ENCODE results near the gene ARG2. TPM values are rescaled to one million over a fixed set of nuclear protein-coding genes. Genes with fewer than 3 reads are reported as not detected.

ARG2 gene
- total and polyA plus RNA-seq, 10 of the 15 experiments (the other 5 are each of a cell fraction or from before 2014, with no cell fraction given), result 0.48 to 7.8 (median 1.1) TPM

DNA sequence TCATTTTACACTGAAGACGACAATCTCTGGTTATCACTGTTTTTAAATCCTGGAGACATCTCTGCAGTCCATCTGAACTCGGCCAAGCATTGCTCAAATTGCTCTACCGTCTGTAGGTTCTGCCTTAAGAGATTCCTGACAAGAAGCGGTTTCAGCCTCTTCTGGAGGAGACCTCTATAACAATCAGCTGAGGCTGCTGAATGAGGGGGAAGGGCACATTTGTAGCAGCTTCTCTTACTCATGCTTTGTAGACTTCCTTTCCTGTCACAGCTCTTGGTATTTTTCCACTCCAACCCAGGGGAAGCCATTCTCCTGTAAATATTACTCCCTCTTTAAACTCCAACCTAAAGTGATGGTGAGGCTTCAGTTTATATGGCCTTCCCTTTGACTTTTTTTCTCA, 3.0 kb downstream of the ARG2 start:
- Histone ChIP-seq H2AFZ (ENCODE audit: control insufficient read depth, low read depth, low read length) (no peak overlapping the region), H3K9ac (ENCODE audit: control insufficient read depth, insufficient read depth, low read length) (no peak overlapping the region)

DNA sequence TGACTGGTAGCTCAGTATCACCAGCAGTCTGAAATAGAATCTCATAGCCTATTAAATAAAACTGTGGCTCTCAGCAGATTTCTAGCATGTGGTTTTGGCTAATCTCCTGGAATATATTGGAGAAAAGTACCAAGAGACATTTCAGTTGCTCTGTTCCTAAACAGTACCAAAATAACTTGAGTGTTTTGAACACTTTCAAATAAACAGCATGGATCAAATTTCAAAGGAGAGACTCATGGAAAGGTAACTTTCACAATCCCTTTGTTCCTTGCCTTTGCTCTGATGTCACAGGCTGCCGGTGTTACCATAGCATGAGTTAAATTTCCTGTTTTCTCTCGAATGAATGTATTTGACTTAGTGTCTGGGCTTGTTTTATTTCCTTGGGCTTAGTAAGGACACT, 3.4 kb downstream of the ARG2 start:
- no peak overlapping the region for H3K4me3 ChIP-seq
- H3K4me2 ChIP-seq (ENCODE audit: control insufficient read depth, insufficient read depth), result no peak overlapping the region
- no peaks in the 10 kb centered on the region for H3K36me3 ChIP-seq (ENCODE audit: control insufficient read depth in 2 of 2, insufficient read depth in 2 of 2, low read length in 1 of 2)
- TF ChIP-seq E2F8 (IDR thresholded peaks at IDR 0.05; ENCODE audit: low read depth, partially characterized antibody) (no peak), DPF2 (IDR thresholded peaks at IDR 0.05) (no peak), STAT3 (IDR thresholded peaks at IDR 0.05; ENCODE audit: low read depth, low read length) (no peak), ZBED1 (IDR thresholded peaks at IDR 0.05; ENCODE audit: borderline replicate concordance) (no peak), MTA2 (IDR thresholded peaks at IDR 0.05; ENCODE audit: low read depth) (no peak), PML (IDR thresholded peaks at IDR 0.05; ENCODE audit: low read length) (no peak), GATAD2B (conservative IDR thresholded peaks at IDR 0.05; ENCODE audit: low read depth) (no peak), RELA (IDR thresholded peaks at IDR 0.05; ENCODE audit: borderline replicate concordance, partially characterized antibody) (no peak), MYC (IDR thresholded peaks at IDR 0.05; ENCODE audit: insufficient read depth, insufficient read length, insufficient replicate concordance, low read length, severe bottlenecking) (no peak)
- CTCF ChIA-PET, result interaction anchor here (0.6 to 3.7 kb wide), 5 partner anchors 10 to 81 kb away, joined by 3 to 39 read pairs (median 4); no protein-coding TSS in a partner anchor
- 32% methylated on average over 2 of the region's 2 CpGs for WGBS (ENCODE audit: insufficient coverage, insufficient replicate concordance, low lambda C conversion rate, missing lambda C conversion rate)
- in situ Hi-C loops (cut with MboI), result loop anchor here (5.0 kb wide), 1 partner anchor 79 kb away; the partner anchor contains the start of gene RDH12
- H2AFZ ChIP-seq (ENCODE audit: control insufficient read depth, low read depth, low read length), result no peak overlapping the region
- H4K20me1 ChIP-seq (ENCODE audit: control insufficient read depth, insufficient read depth), result no peaks in the 10 kb centered on the region
- no peaks in the 10 kb centered on the region for H3K27me3 ChIP-seq (replicated peaks in 1 of 2; ENCODE audit: control insufficient read depth in 2 of 2, insufficient read depth in 2 of 2, low read length in 1 of 2)
- H3K9me3 ChIP-seq (replicated peaks; ENCODE audit: control insufficient read depth, insufficient read depth, low read length), result no peaks in the 10 kb centered on the region; the same call in 2 of the 3 replicates
- BruUV-seq (replicated peaks), result no TSS peak
- RAD21 ChIA-PET (ENCODE audit: unreplicated experiment), result interaction anchor here (0.8 kb wide), 1 partner anchor 44 kb away, joined by 4 read pairs; no protein-coding TSS in a partner anchor
- ATAC-seq (no peak), FAIRE-seq (no peak), DNase-seq (ENCODE audit: low read depth, low spot score) (no peak)
- H3K79me2 ChIP-seq (ENCODE audit: control insufficient read depth, insufficient read depth, low read length), result no peaks in the 10 kb centered on the region
- no peak overlapping the region for H3K27ac ChIP-seq (ENCODE audit: control insufficient read depth, insufficient read depth)
- POLR2A ChIA-PET, result no interaction called here
- H3K9ac ChIP-seq (ENCODE audit: control insufficient read depth, insufficient read depth, low read length), result no peak overlapping the region
- SMC1A ChIA-PET (ENCODE audit: uncharacterized antibody, unreplicated experiment), result interaction anchor here (1.0 to 10.5 kb wide), 4 partner anchors 12 to 81 kb away, joined by 3 to 151 read pairs (median 6); partner anchors contain the start of gene PIGH
- intact Hi-C loops (cut with micrococcal nuclease; ENCODE audit: unreplicated experiment), result no loop called here
- peaks cover 5% of the 10 kb centered on the region; the same call in 1 of the 2 replicates for H3K4me1 ChIP-seq (ENCODE audit: control insufficient read depth, insufficient read depth, low read length)

More for the DNA sequence above, 3.0 kb downstream of the ARG2 start:
- no TSS peak for BruUV-seq (replicated peaks)
- ChIA-PET POLR2A (no interaction called here), RAD21 (ENCODE audit: unreplicated experiment) (interaction anchor here (0.8 kb wide), 1 partner anchor 44 kb away, joined by 4 read pairs; no protein-coding TSS in a partner anchor), SMC1A (ENCODE audit: uncharacterized antibody, unreplicated experiment) (interaction anchor here (1.0 to 10.5 kb wide), 4 partner anchors 13 to 82 kb away, joined by 3 to 151 read pairs (median 6); partner anchors contain the start of gene PIGH), CTCF (interaction anchor here (0.6 to 3.7 kb wide), 5 partner anchors 10 to 81 kb away, joined by 3 to 39 read pairs (median 4); no protein-coding TSS in a partner anchor)
- DNase-seq (ENCODE audit: low read depth, low spot score) (no peak), FAIRE-seq (no peak), ATAC-seq (no peak)
- Histone ChIP-seq H3K79me2 (ENCODE audit: control insufficient read depth, insufficient read depth, low read length) (no peaks in the 10 kb centered on the region), H4K20me1 (ENCODE audit: control insufficient read depth, insufficient read depth) (no peaks in the 10 kb centered on the region), H3K4me3 (no peak overlapping the region), H3K36me3 (ENCODE audit: control insufficient read depth in 2 of 2, insufficient read depth in 2 of 2, low read length in 1 of 2) (no peaks in the 10 kb centered on the region), H3K9me3 (replicated peaks; ENCODE audit: control insufficient read depth, insufficient read depth, low read length) (no peaks in the 10 kb centered on the region; the same call in 2 of the 3 replicates), H3K4me1 (ENCODE audit: control insufficient read depth, insufficient read depth, low read length) (peaks cover 5% of the 10 kb centered on the region; the same call in 1 of the 2 replicates), H3K4me2 (ENCODE audit: control insufficient read depth, insufficient read depth) (no peak overlapping the region), H3K27me3 (replicated peaks in 1 of 2; ENCODE audit: control insufficient read depth in 2 of 2, insufficient read depth in 2 of 2, low read length in 1 of 2) (no peaks in the 10 kb centered on the region), H3K27ac (ENCODE audit: control insufficient read depth, insufficient read depth) (no peak overlapping the region)
- intact Hi-C loops (cut with micrococcal nuclease; ENCODE audit: unreplicated experiment), result no loop called here
- TF ChIP-seq POLR2AphosphoS5 (IDR thresholded peaks at IDR 0.05; ENCODE audit: low read length) (no peak), MXI1 (IDR thresholded peaks at IDR 0.05; ENCODE audit: low read depth, low read length) (no peak), ZNF622 (IDR thresholded peaks at IDR 0.05) (no peak), ZNF217 (IDR thresholded peaks at IDR 0.05) (no peak)
- TF ChIP-seq, protein P1, sequence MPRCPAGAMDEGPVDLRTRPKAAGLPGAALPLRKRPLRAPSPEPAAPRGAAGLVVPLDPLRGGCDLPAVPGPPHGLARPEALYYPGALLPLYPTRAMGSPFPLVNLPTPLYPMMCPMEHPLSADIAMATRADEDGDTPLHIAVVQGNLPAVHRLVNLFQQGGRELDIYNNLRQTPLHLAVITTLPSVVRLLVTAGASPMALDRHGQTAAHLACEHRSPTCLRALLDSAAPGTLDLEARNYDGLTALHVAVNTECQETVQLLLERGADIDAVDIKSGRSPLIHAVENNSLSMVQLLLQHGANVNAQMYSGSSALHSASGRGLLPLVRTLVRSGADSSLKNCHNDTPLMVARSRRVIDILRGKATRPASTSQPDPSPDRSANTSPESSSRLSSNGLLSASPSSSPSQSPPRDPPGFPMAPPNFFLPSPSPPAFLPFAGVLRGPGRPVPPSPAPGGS (IDR thresholded peaks at IDR 0.05; ENCODE audit: borderline replicate concordance, insufficient read depth, low read depth, low read length, poor library complexity, severe bottlenecking), result no peak
- WGBS (ENCODE audit: insufficient coverage, insufficient replicate concordance, low lambda C conversion rate, missing lambda C conversion rate), result 51% methylated on average over 4 of the region's 4 CpGs
- in situ Hi-C loops (cut with MboI), result loop anchor here (5.0 kb wide), 1 partner anchor 80 kb away; the partner anchor contains the start of gene RDH12
